ENCODE data around the gene MAGEC1. TPM values are rescaled to one million over a fixed set of nuclear protein-coding genes. Genes with fewer than 3 reads are reported as not detected.

The MAGEC1 gene
- total RNA-seq, 1 donor from 2014 or later: not detected

DNA sequence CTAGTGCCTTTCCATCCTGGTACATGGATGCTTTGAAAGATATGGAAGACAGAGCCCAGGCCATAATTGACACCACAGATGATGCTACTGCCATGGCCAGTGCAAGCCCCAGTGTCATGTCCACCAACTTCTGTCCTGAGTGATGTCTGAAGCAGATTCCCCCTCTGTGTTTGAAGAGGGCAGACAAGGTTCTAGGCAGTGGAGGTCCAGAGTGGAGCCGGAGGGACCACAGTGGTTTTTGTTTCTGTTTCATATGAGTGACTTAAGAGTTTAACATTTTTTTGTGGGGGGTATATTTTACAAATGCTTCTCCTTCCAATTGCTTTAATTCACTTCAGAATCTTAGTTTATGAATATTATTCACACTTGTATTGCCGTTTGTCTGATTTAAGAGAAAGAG is 6.0 kb upstream of the MAGEC1 start:
- Histone ChIP-seq H3K36me3 (no peaks in the 10 kb centered on the region), H3K4me1 (no peaks in the 10 kb centered on the region), H3K4me3 (no peak overlapping the region), H3K27me3 (no peaks in the 10 kb centered on the region), H3K27ac (no peak overlapping the region), H3K9me3 (no peaks in the 10 kb centered on the region)
- TF ChIP-seq, protein P1, sequence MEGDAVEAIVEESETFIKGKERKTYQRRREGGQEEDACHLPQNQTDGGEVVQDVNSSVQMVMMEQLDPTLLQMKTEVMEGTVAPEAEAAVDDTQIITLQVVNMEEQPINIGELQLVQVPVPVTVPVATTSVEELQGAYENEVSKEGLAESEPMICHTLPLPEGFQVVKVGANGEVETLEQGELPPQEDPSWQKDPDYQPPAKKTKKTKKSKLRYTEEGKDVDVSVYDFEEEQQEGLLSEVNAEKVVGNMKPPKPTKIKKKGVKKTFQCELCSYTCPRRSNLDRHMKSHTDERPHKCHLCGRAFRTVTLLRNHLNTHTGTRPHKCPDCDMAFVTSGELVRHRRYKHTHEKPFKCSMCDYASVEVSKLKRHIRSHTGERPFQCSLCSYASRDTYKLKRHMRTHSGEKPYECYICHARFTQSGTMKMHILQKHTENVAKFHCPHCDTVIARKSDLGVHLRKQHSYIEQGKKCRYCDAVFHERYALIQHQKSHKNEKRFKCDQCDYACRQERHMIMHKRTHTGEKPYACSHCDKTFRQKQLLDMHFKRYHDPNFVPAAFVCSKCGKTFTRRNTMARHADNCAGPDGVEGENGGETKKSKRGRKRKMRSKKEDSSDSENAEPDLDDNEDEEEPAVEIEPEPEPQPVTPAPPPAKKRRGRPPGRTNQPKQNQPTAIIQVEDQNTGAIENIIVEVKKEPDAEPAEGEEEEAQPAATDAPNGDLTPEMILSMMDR (IDR thresholded peaks at IDR 0.05): no peak
- no peak for DNase-seq (ENCODE audit: low spot score in 2 of 2)
- intact Hi-C loops (cut with DNase I): no loop called here

DNA sequence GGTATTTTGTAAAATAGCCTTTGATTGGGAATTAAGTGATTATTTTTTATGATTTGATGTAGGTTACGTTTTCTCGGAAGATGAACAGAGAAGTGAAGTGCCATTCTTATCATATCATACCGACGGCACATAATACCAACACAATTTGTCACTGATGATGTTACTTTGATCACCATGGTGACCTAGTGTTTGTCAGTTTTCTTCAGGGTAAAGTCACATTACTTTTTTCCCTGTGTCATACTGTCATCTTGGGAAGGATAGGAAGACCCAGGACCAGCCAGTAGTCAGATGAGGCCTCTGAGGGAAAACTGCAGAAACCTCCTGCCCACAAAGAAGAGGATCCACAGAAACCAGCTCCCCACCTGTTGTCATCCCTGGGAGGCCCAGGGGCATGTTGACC is 1.3 kb upstream of the MAGEC1 start:
- no peak overlapping the region for H3K27ac ChIP-seq
- DNase-seq (ENCODE audit: low spot score in 2 of 2): no peak
- no peaks in the 10 kb centered on the region for H3K36me3 ChIP-seq
- intact Hi-C loops (cut with DNase I): no loop called here
- H3K4me3 ChIP-seq: no peak overlapping the region
- H3K27me3 ChIP-seq: no peaks in the 10 kb centered on the region
- no peaks in the 10 kb centered on the region for H3K4me1 ChIP-seq
- TF ChIP-seq, protein P1 (IDR thresholded peaks at IDR 0.05): no peak
- H3K9me3 ChIP-seq: no peaks in the 10 kb centered on the region

- no peak for DNase-seq (ENCODE audit: low spot score in 2 of 2)
- no peak overlapping the region for H3K4me3 ChIP-seq
- no peaks in the 10 kb centered on the region for H3K36me3 ChIP-seq
- no peaks in the 10 kb centered on the region for H3K27me3 ChIP-seq
- TF ChIP-seq, protein P1 (IDR thresholded peaks at IDR 0.05): no peak
- H3K27ac ChIP-seq: no peak overlapping the region
- H3K4me1 ChIP-seq: no peaks in the 10 kb centered on the region
- intact Hi-C loops (cut with DNase I): no loop called here
- no peaks in the 10 kb centered on the region for H3K9me3 ChIP-seq
Measured at GRCh38 chrX:141904262-141904661, 568 bp downstream of the MAGEC1 start.

- no peak overlapping the region for H3K27ac ChIP-seq
- no peak overlapping the region for H3K4me3 ChIP-seq
- TF ChIP-seq, protein P1 (IDR thresholded peaks at IDR 0.05): no peak
- intact Hi-C loops (cut with DNase I): no loop called here
- H3K9me3 ChIP-seq: no peaks in the 10 kb centered on the region
- no peak for DNase-seq (ENCODE audit: low spot score in 2 of 2)
- H3K27me3 ChIP-seq: no peaks in the 10 kb centered on the region
- H3K4me1 ChIP-seq: no peaks in the 10 kb centered on the region
- H3K36me3 ChIP-seq: no peaks in the 10 kb centered on the region
Measured at GRCh38 chrX:141917801-141918200, 14.1 kb downstream of the MAGEC1 start.

DNA sequence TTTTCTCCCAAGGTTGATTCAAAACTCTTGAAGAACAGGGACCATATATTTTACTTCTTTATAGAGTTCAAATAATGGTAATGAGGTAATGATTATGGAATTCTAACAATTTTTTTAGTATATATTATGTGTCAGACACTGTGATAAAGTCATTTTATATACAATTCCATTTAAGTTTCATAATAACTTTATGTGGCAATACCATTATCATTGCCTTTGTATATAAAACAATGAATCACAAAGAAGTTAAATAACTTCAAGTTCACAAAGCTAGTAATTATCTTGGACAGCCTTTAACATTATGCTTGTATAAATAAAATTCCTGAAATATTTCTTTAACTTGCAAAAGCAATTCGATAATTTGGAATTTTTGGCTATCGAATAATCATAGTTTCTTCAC is 20.6 kb downstream of the MAGEC1 start:
- no peaks in the 10 kb centered on the region for H3K36me3 ChIP-seq
- no peaks in the 10 kb centered on the region for H3K27me3 ChIP-seq
- TF ChIP-seq, protein P1 (IDR thresholded peaks at IDR 0.05): no peak
- H3K9me3 ChIP-seq: no peaks in the 10 kb centered on the region
- no peak overlapping the region for H3K27ac ChIP-seq
- intact Hi-C loops (cut with DNase I): no loop called here
- DNase-seq (ENCODE audit: low spot score in 2 of 2): no peak
- H3K4me3 ChIP-seq: no peak overlapping the region
- H3K4me1 ChIP-seq: no peaks in the 10 kb centered on the region

- no peak for DNase-seq (ENCODE audit: low spot score in 2 of 2)
- Histone ChIP-seq H3K4me1 (no peaks in the 10 kb centered on the region), H3K9me3 (no peaks in the 10 kb centered on the region), H3K27ac (no peak overlapping the region), H3K27me3 (no peaks in the 10 kb centered on the region), H3K4me3 (no peak overlapping the region), H3K36me3 (no peaks in the 10 kb centered on the region)
- TF ChIP-seq, protein P1 (IDR thresholded peaks at IDR 0.05): no peak
- intact Hi-C loops (cut with DNase I): no loop called here
Measured at GRCh38 chrX:141928432-141928831, 24.7 kb downstream of the MAGEC1 start.
